ENCODE measurements around the gene SLC13A5. TPM values are rescaled to one million over a fixed set of nuclear protein-coding genes. Genes with fewer than 3 reads are reported as not detected.

SLC13A5 gene
- total and polyA plus RNA-seq, 5 donors = not detected

DNA sequence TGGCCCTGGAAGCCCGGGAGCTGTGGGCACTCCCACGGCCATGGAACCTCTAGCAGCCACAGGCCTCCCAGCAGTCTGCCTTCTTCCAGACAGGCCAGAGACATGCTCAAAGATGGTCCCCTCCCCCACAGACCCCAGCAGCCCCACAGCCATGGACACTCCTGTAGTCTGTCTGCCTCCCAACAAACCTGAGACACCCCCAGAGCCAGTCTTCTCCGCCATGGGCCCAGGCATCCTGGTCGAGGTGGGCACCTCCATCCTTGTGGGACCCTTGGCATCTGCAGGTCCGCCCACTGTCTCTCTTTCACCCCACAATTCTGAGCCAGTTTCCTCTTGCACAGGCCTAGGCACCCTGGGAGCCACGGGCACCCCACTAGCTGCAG is 75.7 kb downstream of the SLC13A5 start:
- intact Hi-C loops (cut with DNase I) = no loop called here
- 91% methylated on average over 6 of the region's 6 CpGs for WGBS
- no peaks in the 10 kb centered on the region for H3K27me3 ChIP-seq (ENCODE audit: control insufficient read depth, insufficient read depth)

DNA sequence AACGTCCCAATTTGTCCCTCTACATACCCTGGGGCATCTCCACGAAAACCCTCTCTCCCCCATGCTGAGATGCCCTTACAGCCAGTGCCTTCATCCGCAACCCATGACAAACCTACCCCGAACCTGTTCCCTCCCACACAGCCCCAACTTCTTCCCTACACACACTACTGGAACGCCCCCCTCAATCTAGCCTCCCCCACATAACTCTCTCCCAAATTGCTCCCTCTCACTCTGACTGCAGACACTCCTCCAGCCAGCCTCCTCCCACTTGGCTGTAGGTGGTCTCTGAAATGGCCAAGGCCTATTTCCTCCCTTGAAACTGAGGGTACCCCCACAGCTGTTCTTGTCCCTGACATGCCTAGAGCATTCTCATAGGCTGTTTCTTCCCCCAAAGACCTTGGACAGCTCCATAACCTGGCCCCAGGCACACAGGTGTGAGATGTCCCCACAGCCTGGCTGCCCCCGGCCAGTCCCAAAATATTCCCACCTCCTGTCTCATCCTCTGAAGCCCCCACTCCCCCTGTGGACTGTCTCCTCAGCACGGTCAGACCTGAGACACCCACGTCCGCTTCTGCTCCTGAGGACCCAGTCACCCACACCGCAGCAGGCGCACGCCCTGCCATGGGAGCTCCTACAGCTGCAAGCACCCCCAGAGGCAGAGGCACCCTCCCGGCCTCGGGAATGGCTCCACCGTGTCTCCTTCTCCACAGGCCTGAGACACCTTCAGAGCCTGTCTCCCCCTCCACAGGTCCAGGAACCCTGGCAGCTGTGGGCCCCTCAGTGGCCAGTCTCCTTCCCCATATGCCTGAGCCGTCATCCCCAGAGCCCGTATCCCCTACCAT is 76.3 kb downstream of the SLC13A5 start:
- no peak for DNase-seq
- ATAC-seq = no peak
- no peak overlapping the region for H3K27ac ChIP-seq (ENCODE audit: low read length)
- intact Hi-C loops (cut with DNase I) = no loop called here
- 89% methylated on average over 17 of the region's 17 CpGs for WGBS
- H3K4me1 ChIP-seq (ENCODE audit: control insufficient read depth, insufficient read depth, low read length) = no peaks in the 10 kb centered on the region
- no peaks in the 10 kb centered on the region for H3K9me3 ChIP-seq (ENCODE audit: control insufficient read depth, low read length)
- no peak overlapping the region for H3K4me3 ChIP-seq (ENCODE audit: low read length)
- H3K27me3 ChIP-seq (ENCODE audit: control insufficient read depth, insufficient read depth) = no peaks in the 10 kb centered on the region

More for the DNA sequence above, 75.7 kb downstream of the SLC13A5 start:
- DNase-seq (peak in 1 of 3 donors; percentile 35), ATAC-seq (no peak)
- Histone ChIP-seq H3K9me3 (ENCODE audit: control insufficient read depth, low read length) (no peaks in the 10 kb centered on the region), H3K4me3 (ENCODE audit: low read length) (no peak overlapping the region), H3K4me1 (ENCODE audit: control insufficient read depth, insufficient read depth, low read length) (no peaks in the 10 kb centered on the region), H3K27ac (ENCODE audit: low read length) (no peak overlapping the region)

DNA sequence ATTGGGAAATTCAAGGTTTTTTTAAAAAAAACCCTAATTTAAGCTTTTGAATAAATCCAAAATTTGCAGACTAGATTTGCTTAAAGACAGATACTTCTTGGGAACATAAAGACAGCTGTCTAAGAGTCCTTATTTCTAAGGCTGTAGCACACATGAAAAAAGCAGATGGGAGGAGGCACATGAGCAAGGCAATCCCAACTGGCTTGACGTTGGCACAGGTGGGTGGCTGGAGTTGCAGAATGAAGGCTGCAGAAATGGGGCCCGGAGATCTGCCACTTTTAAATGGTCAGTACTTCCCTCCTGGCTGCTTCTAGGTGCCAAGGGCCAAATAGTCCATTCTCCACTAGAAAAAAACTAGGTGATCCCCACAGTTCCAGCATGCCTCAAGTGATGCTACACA is 77.1 kb downstream of the SLC13A5 start:
- WGBS = 76% methylated on average over 2 of the region's 2 CpGs
- Histone ChIP-seq H3K4me3 (ENCODE audit: low read length) (no peak overlapping the region), H3K27ac (ENCODE audit: low read length) (no peak overlapping the region), H3K27me3 (ENCODE audit: control insufficient read depth, insufficient read depth) (no peaks in the 10 kb centered on the region), H3K4me1 (ENCODE audit: control insufficient read depth, insufficient read depth, low read length) (no peaks in the 10 kb centered on the region), H3K9me3 (ENCODE audit: control insufficient read depth, low read length) (no peaks in the 10 kb centered on the region)
- intact Hi-C loops (cut with DNase I) = no loop called here
- DNase-seq (no peak), ATAC-seq (no peak)

Small RNA genes lying within 50 kb of the gene (microRNA-seq; reads per million reads assigned to microRNA genes)
- gene MIR4520-1 (0 reads per million in 2 donors), gene MIR4520-2 (0 reads per million in 2 donors)

Other genes with a start within 250 kb of the SLC13A5 start
- gene PITPNM3, start 156.8 kb downstream of the SLC13A5 start, total RNA-seq = 1 to 10 TPM in 3 of 4 donors, under 1 TPM in 1; 0.95 to 3.4 (median 2.4) TPM
- gene PITPNM3, start 156.8 kb downstream of the SLC13A5 start, polyA plus RNA-seq = 3.0 TPM
- gene KIAA0753, start 72.7 kb downstream of the SLC13A5 start, total RNA-seq = 1 to 10 TPM; 5.8 to 9.0 (median 6.6) TPM
- 2.9 TPM for gene KIAA0753, start 72.7 kb downstream of the SLC13A5 start, polyA plus RNA-seq
- 10 to 100 TPM; 40.3 to 52.6 (median 47.1) TPM for gene TXNDC17, start 72.3 kb downstream of the SLC13A5 start, total RNA-seq
- gene TXNDC17, start 72.3 kb downstream of the SLC13A5 start, polyA plus RNA-seq = 129 TPM
- gene MED31, start 61.8 kb downstream of the SLC13A5 start, total RNA-seq = 10 to 100 TPM; 14.0 to 20.4 (median 15.7) TPM
- gene MED31, start 61.8 kb downstream of the SLC13A5 start, polyA plus RNA-seq = 24.1 TPM
- gene C17orf100, start 61.6 kb downstream of the SLC13A5 start, total RNA-seq = under 1 TPM; 0.47 to 0.91 (median 0.63) TPM
- gene C17orf100, start 61.6 kb downstream of the SLC13A5 start, polyA plus RNA-seq = 1.0 TPM
- 10 to 100 TPM; 22.5 to 43.9 (median 31.3) TPM for gene XAF1, start 42.7 kb upstream of the SLC13A5 start, total RNA-seq
- gene XAF1, start 42.7 kb upstream of the SLC13A5 start, polyA plus RNA-seq = 31.1 TPM
- under 1 TPM in 1 of 4 donors, not detected in 3; 0.20 TPM for gene FBXO39, start 62.8 kb upstream of the SLC13A5 start, total RNA-seq
- gene FBXO39, start 62.8 kb upstream of the SLC13A5 start, polyA plus RNA-seq = 0.16 TPM
- not detected for gene TEKT1, start 118.4 kb upstream of the SLC13A5 start, total RNA-seq
- gene TEKT1, start 118.4 kb upstream of the SLC13A5 start, polyA plus RNA-seq = not detected

All from right cardiac atrium (tissue), 5 donors.